Hepatocyte (in vitro differentiated cells): ENCODE results near the gene LPP. TPM values are rescaled to one million over a fixed set of nuclear protein-coding genes. Genes with fewer than 3 reads are reported as not detected.

ENCODE experiments used
- DNase-seq: peaks from one replicate; pipeline ENCODE4 v3.0.0-alpha.2; 2016; ENCODE audit warnings: low spot score
- H2AFZ ChIP-seq: fragments of 200-600 bp; sonication (generic); 2 replicates; pipeline ENCODE4 v1.6.0; 2016; ENCODE audit warnings: antibody characterized with exemption, mild to moderate bottlenecking
- H3K27ac ChIP-seq: fragments of 200-600 bp; sonication (generic); 2 replicates; pipeline ENCODE4 v1.5.1; 2016; ENCODE audit warnings: mild to moderate bottlenecking
- H3K27me3 ChIP-seq: fragments of 200-600 bp; sonication (generic); 2 replicates; pipeline ENCODE4 v1.6.1; 2016
- H3K36me3 ChIP-seq: fragments of 200-600 bp; sonication (generic); replicated peaks from 2 replicates; pipeline ENCODE4 v1.5.1; 2016; ENCODE audit warnings: low read depth; ENCODE audit not compliant: insufficient read depth
- H3K4me1 ChIP-seq: fragments of 200-600 bp; sonication (generic); 2 replicates; pipeline ENCODE4 v1.5.1; 2016; ENCODE audit warnings: mild to moderate bottlenecking, moderate library complexity; ENCODE audit not compliant: insufficient read depth
- H3K4me2 ChIP-seq: fragments of 200-600 bp; sonication (generic); 2 replicates; pipeline ENCODE4 v1.6.0; 2016
- H3K4me3 ChIP-seq: fragments of 200-600 bp; sonication (generic); 2 replicates; pipeline ENCODE4 v1.5.1; 2016; ENCODE audit warnings: mild to moderate bottlenecking
- H3K79me2 ChIP-seq: fragments of 200-600 bp; sonication (generic); 2 replicates; pipeline ENCODE4 v1.6.0; 2017; ENCODE audit warnings: mild to moderate bottlenecking
- H3K9me2 ChIP-seq: fragments of 200-600 bp; sonication (generic); replicated peaks from 2 replicates; pipeline ENCODE4 v1.6.0; 2017; ENCODE audit warnings: mild to moderate bottlenecking; ENCODE audit not compliant: insufficient read depth
- H3K9me3 ChIP-seq: fragments of 200-600 bp; sonication (generic); 2 replicates; pipeline ENCODE4 v1.5.1; 2016; ENCODE audit warnings: low read depth, mild to moderate bottlenecking
- H4K20me1 ChIP-seq: fragments of 200-600 bp; sonication (generic); 2 replicates; pipeline ENCODE4 v1.6.0; 2016; ENCODE audit warnings: mild to moderate bottlenecking; ENCODE audit not compliant: insufficient read depth, poor library complexity, severe bottlenecking
- CTCF ChIP-seq: fragments of 200-600 bp; sonication (generic); IDR thresholded peaks from 2 replicates; pipeline ENCODE4 v1.5.1; 2016; ENCODE audit warnings: antibody characterized with exemption, mild to moderate bottlenecking; ENCODE audit not compliant: poor library complexity
- EZH2 ChIP-seq: fragments of 200-600 bp; sonication (generic); IDR thresholded peaks from 2 replicates; pipeline ENCODE4 v1.6.1; 2016; ENCODE audit warnings: antibody characterized with exemption, mild to moderate bottlenecking, borderline replicate concordance
- EZH2phosphoT487 ChIP-seq: fragments of 200-600 bp; sonication (generic); IDR thresholded peaks from one replicate; pipeline ENCODE4 v1.6.1; 2018; ENCODE audit warnings: antibody characterized with exemption, mild to moderate bottlenecking, low read depth, moderate library complexity; ENCODE audit not compliant: unreplicated experiment, severe bottlenecking
- WGBS: methylation state at CpG from one replicate; pipeline ENCODE4 v1.1.6; 2016; ENCODE audit warnings: low lambda C conversion rate; ENCODE audit errors: missing lambda C conversion rate; 5-methylcytosine and 5-hydroxymethylcytosine counted together
- polyA plus RNA-seq: library from polyadenylated mRNA; unstranded; fragments of >200 nt; fragmentation: Nextera tagmentation; extraction: Ambion mirVana; gene quantifications from 2 replicates; pipeline ENCODE4 v1.2.1, GENCODE V29; 2016
- total RNA-seq: library from RNA; depleted of rRNA; stranded (reverse); fragments of >200 nt; gene quantifications from 2 replicates; pipeline ENCODE4 v1.2.3, GENCODE V29; 2014

The LPP gene
- total and polyA plus RNA-seq, 2 experiments from 2014 or later = 53.2 to 73.8 TPM

GRCh38 chr3:188926741-188927511 lies 773.0 kb downstream of the LPP start:
- no peaks in the 10 kb centered on the region for H3K9me2 ChIP-seq
- TF ChIP-seq EZH2phosphoT487 (no peak), CTCF (no peak), EZH2 (no peak)
- no peak overlapping the region for H3K4me2 ChIP-seq
- no peak overlapping the region for H2AFZ ChIP-seq
- H3K4me1 ChIP-seq = peaks cover 4% of the 10 kb centered on the region
- H3K36me3 ChIP-seq = no peaks in the 10 kb centered on the region
- no peak for DNase-seq
- H3K79me2 ChIP-seq = no peaks in the 10 kb centered on the region
- no peaks in the 10 kb centered on the region for H3K27me3 ChIP-seq
- no peak overlapping the region for H3K27ac ChIP-seq
- WGBS = 90% methylated on average over 9 of the region's 9 CpGs
- H4K20me1 ChIP-seq = no peaks in the 10 kb centered on the region
- no peak overlapping the region for H3K4me3 ChIP-seq
- H3K9me3 ChIP-seq = no peaks in the 10 kb centered on the region

- H3K79me2 ChIP-seq = no peaks in the 10 kb centered on the region
- no peaks in the 10 kb centered on the region for H3K9me2 ChIP-seq
- H3K4me2 ChIP-seq = no peak overlapping the region
- no peak overlapping the region for H3K27ac ChIP-seq
- H3K27me3 ChIP-seq = no peaks in the 10 kb centered on the region
- DNase-seq = no peak
- H3K4me1 ChIP-seq = peaks cover 4% of the 10 kb centered on the region
- H3K9me3 ChIP-seq = no peaks in the 10 kb centered on the region
- no peak overlapping the region for H3K4me3 ChIP-seq
- H2AFZ ChIP-seq = no peak overlapping the region
- no peaks in the 10 kb centered on the region for H4K20me1 ChIP-seq
- H3K36me3 ChIP-seq = no peaks in the 10 kb centered on the region
- TF ChIP-seq CTCF (no peak), EZH2 (no peak), EZH2phosphoT487 (no peak)
These were observed 774.0 kb downstream of the LPP start for GRCh38 chr3:188927971-188928370.

- Histone ChIP-seq H3K9me2 (no peaks in the 10 kb centered on the region), H3K27ac (no peak overlapping the region), H4K20me1 (no peaks in the 10 kb centered on the region), H3K4me1 (peaks cover 4% of the 10 kb centered on the region), H2AFZ (no peak overlapping the region), H3K9me3 (no peaks in the 10 kb centered on the region), H3K36me3 (no peaks in the 10 kb centered on the region), H3K4me3 (no peak overlapping the region), H3K27me3 (no peaks in the 10 kb centered on the region), H3K4me2 (no peak overlapping the region), H3K79me2 (no peaks in the 10 kb centered on the region)
- DNase-seq = peak; percentile 41
- TF ChIP-seq CTCF (peak; percentile 31), EZH2phosphoT487 (no peak), EZH2 (no peak)
- 54% methylated on average over 2 of the region's 2 CpGs for WGBS
These were observed 775.2 kb downstream of the LPP start for GRCh38 chr3:188929137-188929536.
